DND-41 (cell line): ENCODE results near the gene EDA.

Experiments used
- CTCF ChIP-seq: IDR thresholded peaks from 2 replicates; pipeline ENCODE4 v1.5.1; 2012; ENCODE audit warnings: borderline replicate concordance, low read length, moderate library complexity, mild to moderate bottlenecking; ENCODE audit not compliant: poor library complexity, severe bottlenecking; ENCODE audit errors: extremely low read depth
- EZH2 ChIP-seq: IDR thresholded peaks from 3 replicates; pipeline ENCODE4 v1.6.1; 2012; ENCODE audit warnings: borderline replicate concordance, low read depth, mild to moderate bottlenecking, moderate library complexity, low read length, inconsistent platforms; ENCODE audit not compliant: severe bottlenecking

GRCh38 chrX:69626129-69626528, 10.2 kb downstream of the EDA start:
- TF ChIP-seq EZH2 (no peak), CTCF (no peak)
